Stimulated activated CD4-positive, alpha-beta T cell treated with anti-CD3 and anti-CD28 coated beads, Interleukin-1b, Interleukin-23, amount 100 ng/mL, for 24 hours (primary cell): ENCODE measurements around the gene TMEM38A.

Experiments used
- DNase-seq, 4 experiments: peaks; one replicate each; pipeline ENCODE4 v3.0.0-alpha.2; 2020; ENCODE audit warnings: low read depth in 4 of 4, low spot score in 1 of 4

TMEM38A gene

GRCh38 chr19:16660763-16661479 lies at the start of gene TMEM38A:
TSS of gene TMEM38A (plus strand) at chr19:16661139. CDS start at chr19:16661218, 79 bp downstream.
- DNase-seq, result peak in 3 of 4 experiments; percentile 7 to 13 (median 9)

GRCh38 chr19:16612636-16613035 lies 48.3 kb upstream of the TMEM38A start:
- DNase-seq, result no peak

- DNase-seq, result no peak
Observed at GRCh38 chr19:16613841-16614240, 47.1 kb upstream of the TMEM38A start.

- DNase-seq, result no peak
Observed at GRCh38 chr19:16614941-16615340, 46.0 kb upstream of the TMEM38A start.

- no peak for DNase-seq
Observed at GRCh38 chr19:16615808-16616207, 45.1 kb upstream of the TMEM38A start.

- no peak for DNase-seq
Observed at GRCh38 chr19:16618248-16618647, 42.7 kb upstream of the TMEM38A start.

- DNase-seq, result no peak
Observed at GRCh38 chr19:16619457-16619856, 41.5 kb upstream of the TMEM38A start.

GRCh38 chr19:16620018-16620417 lies 40.9 kb upstream of the TMEM38A start:
- DNase-seq, result no peak

GRCh38 chr19:16620584-16620983 lies 40.4 kb upstream of the TMEM38A start:
- DNase-seq, result no peak

- no peak for DNase-seq
Observed at GRCh38 chr19:16621165-16621800, 39.7 kb upstream of the TMEM38A start.

GRCh38 chr19:16623066-16623465 lies 37.9 kb upstream of the TMEM38A start:
- no peak for DNase-seq

GRCh38 chr19:16623576-16623975 lies 37.4 kb upstream of the TMEM38A start:
- no peak for DNase-seq

- DNase-seq, result no peak
Observed at GRCh38 chr19:16624236-16624635, 36.7 kb upstream of the TMEM38A start.

GRCh38 chr19:16625163-16625958 lies 35.6 kb upstream of the TMEM38A start:
- no peak for DNase-seq

- DNase-seq, result peak in 1 of 4 experiments; percentile 13
Observed at GRCh38 chr19:16626796-16627192, 34.1 kb upstream of the TMEM38A start.

GRCh38 chr19:16627193-16627927 lies 33.6 kb upstream of the TMEM38A start:
- peak in 1 of 4 experiments; percentile 6 for DNase-seq

- DNase-seq, result no peak
Observed at GRCh38 chr19:16627928-16628182, 33.1 kb upstream of the TMEM38A start.

- peak; percentile 88 to 95 (median 93) for DNase-seq
Observed at GRCh38 chr19:16628183-16628983, 32.6 kb upstream of the TMEM38A start, which contains the start of gene MED26. TSS of gene MED26 (minus strand) at chr19:16628204. CDS start at chr19:16627943, 261 bp downstream.

GRCh38 chr19:16628984-16629691 lies 31.8 kb upstream of the TMEM38A start:
- DNase-seq, result peak in 1 of 4 experiments; percentile 4

- DNase-seq, result no peak
Observed at GRCh38 chr19:16631465-16631864, 29.5 kb upstream of the TMEM38A start.
